GM19468 (cell line): ENCODE data around the gene PACRG.

Experiments
- ATAC-seq: cut with Tn5 transposase; IDR thresholded peaks from one replicate; pipeline ENCODE4 v1.9.1; 2021; ENCODE audit warnings: mild to moderate bottlenecking, moderate library complexity, moderate number of reproducible peaks; ENCODE audit not compliant: unreplicated experiment; ENCODE audit errors: extremely low read depth

Gene PACRG

GRCh38 chr6:163249651-163250101 is 521.9 kb downstream of the PACRG start:
- no peak for ATAC-seq

- ATAC-seq, result no peak
These were observed 522.3 kb downstream of the PACRG start for GRCh38 chr6:163250116-163250515.

GRCh38 chr6:163252061-163252591 is 524.4 kb downstream of the PACRG start:
- no peak for ATAC-seq

GRCh38 chr6:163253556-163254213 is 525.9 kb downstream of the PACRG start:
- ATAC-seq, result no peak

- no peak for ATAC-seq
These were observed 526.6 kb downstream of the PACRG start for GRCh38 chr6:163254341-163254835.

- ATAC-seq, result no peak
These were observed 527.5 kb downstream of the PACRG start for GRCh38 chr6:163255265-163255664.

- ATAC-seq, result no peak
These were observed 531.9 kb downstream of the PACRG start for GRCh38 chr6:163259689-163260088.

GRCh38 chr6:163260111-163260895 is 532.5 kb downstream of the PACRG start:
- ATAC-seq, result no peak

- no peak for ATAC-seq
These were observed 533.1 kb downstream of the PACRG start for GRCh38 chr6:163260911-163261310.

- ATAC-seq, result no peak
These were observed 533.6 kb downstream of the PACRG start for GRCh38 chr6:163261361-163261760.

GRCh38 chr6:163262080-163262479 is 534.3 kb downstream of the PACRG start:
- ATAC-seq, result no peak

GRCh38 chr6:163263196-163263595 is 535.4 kb downstream of the PACRG start:
- no peak for ATAC-seq

GRCh38 chr6:163263998-163264661 is 536.4 kb downstream of the PACRG start:
- ATAC-seq, result no peak

- no peak for ATAC-seq
These were observed 536.9 kb downstream of the PACRG start for GRCh38 chr6:163264662-163265035.

- no peak for ATAC-seq
These were observed 553.9 kb downstream of the PACRG start for GRCh38 chr6:163281634-163282033.

- ATAC-seq, result no peak
These were observed 554.9 kb downstream of the PACRG start for GRCh38 chr6:163282672-163283071.

GRCh38 chr6:163284151-163284550 is 556.4 kb downstream of the PACRG start:
- ATAC-seq, result no peak

GRCh38 chr6:163285691-163286090 is 557.9 kb downstream of the PACRG start:
- no peak for ATAC-seq

- ATAC-seq, result no peak
These were observed 559.9 kb downstream of the PACRG start for GRCh38 chr6:163287626-163288025.

- no peak for ATAC-seq
These were observed 560.3 kb downstream of the PACRG start for GRCh38 chr6:163288066-163288465.

- no peak for ATAC-seq
These were observed 561.1 kb downstream of the PACRG start for GRCh38 chr6:163288915-163289314.
